GOT3 (cell line): ENCODE measurements around the gene GNG13.
"Not testable (repeated sequence)": the region's sequence is repeated elsewhere in the genome, so short reads cannot be mapped to it uniquely, and the experiment has no call there.

ENCODE experiments used
- DNase-seq: peaks from one replicate; lab custom pipeline; 2025; ENCODE audit warnings: mixed read lengths; lab: John Stamatoyannopoulos, UW

GNG13 gene, protein sequence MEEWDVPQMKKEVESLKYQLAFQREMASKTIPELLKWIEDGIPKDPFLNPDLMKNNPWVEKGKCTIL

DNA sequence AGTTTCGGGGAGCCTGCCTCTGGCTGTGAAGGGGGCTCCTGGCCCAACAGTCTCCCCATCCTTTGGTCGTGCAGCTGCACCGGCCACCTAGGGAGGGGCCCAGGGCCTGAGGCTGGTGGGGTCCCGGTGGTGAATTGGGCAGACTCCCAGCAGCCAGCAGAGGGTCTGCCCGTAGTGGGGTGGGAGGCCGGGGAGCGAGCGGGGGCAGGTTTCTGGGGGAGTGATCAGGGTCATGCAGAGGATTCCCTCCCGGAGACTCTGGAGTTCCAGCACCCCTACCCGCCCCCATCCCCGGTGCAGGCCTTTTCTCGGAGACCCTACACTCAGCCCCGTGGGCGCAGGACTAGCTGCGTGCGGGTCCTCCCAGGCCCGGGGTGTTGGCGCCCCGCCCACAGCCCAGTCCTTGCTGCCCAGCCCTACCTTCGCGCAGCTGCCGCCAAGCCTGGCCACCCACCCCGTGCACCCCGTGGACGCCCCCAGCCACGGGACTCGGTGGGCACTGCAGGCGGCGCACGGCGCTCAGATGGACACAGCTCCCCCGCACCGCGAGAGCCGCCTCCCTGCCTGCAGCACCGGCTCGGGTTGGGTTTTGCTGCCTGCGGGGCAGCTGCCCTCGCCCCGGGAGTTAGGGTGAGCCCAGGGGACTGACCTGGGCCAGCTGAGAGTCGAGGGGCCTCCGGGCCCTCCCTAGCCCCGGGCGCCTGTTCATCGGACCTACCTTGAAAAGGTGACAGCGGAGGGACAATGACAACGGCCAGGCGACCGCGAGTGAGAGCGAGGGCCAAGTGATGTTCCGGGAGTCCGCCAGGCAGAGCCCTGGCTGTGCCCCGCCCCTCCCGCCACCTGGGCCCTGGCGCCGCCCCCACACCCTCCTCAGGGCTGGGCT lies at the start of gene GNG13:
Gene GNG13 (minus strand): TSS at position 787 of the 886 bp plus-strand sequence. CDS start 1,657 bp downstream, outside the sequence.
- DNase-seq: no peak

DNA sequence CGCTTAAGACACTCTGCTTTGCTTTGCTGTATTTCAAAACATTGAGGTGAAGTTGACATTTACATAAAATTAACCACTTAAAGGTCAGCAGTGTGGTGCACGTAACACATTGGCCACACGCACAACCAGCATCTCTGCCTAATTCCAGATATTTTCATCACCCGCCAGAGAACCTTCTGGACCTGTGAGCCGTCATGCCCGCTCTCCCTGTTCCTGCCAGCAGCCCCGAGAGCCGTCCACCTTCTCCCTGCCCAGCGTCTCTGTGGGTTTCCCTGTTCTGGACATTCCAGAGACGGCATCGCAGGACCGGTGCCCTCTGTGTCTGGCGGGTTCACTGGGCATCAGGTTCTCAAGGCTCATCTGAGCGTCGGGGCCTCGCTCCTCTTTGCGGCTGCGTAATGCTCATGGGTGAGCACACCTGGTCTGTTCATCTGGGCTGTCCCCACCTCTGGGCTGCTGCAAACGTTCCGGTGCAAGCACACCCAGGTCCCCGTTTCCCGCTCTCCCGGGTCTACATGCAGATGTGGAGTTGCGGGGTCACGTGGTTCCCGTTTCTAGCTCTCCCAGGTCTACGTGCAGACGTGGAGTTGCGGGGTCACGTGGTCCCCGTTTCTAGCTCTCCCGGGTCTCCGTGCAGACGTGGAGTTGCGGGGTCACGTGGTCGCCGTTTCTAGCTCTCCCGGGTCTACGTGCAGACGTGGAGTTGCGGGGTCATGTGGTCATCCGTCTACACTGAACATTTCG lies 48.1 kb upstream of the GNG13 start:
- no peak for DNase-seq

DNA sequence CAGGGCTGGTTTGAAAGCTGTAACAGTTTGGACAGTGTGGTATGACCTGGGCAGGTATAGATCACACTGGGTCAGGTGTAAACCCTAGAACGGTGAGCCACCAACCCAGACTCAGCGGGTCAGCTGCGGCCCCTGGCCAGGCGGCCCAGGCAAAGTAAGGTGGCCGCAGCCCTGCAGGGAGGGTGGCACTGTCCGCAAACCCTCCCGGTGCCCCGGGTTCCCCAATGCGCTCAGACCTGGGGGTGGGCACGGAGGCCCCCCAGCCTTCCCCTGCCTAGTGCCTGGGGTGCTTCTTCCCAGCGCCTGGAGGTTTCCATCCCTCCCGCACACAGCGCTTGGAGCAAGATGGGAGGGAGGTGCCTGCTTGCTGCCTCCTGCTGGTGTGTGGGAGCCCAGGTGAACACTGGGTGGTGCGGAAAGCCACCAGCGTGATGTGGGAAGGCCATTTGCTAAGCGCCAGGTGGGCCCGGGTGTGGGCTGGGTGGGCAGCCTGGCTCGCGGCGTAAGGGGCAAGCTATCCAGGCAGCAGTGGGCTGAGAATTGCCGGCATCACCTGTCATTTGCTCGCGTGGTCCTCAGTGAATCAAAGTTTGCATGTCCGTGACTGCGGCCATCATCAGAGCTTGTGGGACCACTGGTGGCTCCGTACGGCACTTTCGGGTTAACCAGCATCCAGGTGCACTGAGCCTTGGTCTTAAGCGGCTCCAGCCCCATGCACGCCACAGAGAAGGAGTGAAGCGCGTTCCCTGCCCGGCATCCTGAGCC lies 47.3 kb upstream of the GNG13 start:
- DNase-seq: no peak

DNA sequence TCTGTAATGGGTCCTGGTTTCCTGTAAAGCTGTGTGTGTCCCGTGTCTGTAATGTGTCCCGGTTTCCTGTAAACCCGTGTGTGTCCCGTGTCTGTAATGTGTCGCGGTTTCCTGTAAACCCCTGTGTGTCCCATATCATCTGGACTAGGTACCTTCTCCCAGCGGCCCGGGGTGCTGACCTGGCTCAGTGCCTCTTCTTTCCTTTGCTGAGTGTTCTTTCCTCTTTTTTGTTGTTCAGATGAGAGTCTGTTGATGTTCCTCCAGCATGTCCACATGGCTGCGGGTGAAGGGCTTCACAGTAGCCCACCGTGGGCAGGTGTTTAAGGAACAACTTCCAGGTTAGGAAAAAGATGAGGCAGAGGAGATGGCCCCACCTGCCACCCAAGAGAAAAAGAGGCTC lies 46.6 kb upstream of the GNG13 start:
- no peak for DNase-seq

DNA sequence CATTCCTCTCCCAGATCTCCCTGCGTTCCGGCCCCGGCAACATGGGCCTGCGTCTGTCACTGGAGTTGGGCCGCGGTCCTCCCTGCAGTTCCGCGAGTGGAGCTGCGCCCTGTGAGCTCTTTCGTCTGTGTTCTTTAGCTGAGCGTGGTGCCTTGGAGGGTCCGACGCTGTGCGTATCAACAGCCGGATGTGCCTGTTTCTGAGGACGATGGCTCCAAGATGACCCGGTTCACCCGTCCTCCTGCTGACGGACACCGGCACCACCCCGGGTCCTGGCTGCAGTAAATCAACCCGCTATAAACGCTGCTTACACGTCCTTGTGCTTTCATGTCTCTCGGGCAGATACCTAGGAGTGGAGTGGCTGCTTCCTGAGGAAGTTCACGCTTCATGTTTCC lies 44.8 kb upstream of the GNG13 start:
- no peak for DNase-seq

DNA sequence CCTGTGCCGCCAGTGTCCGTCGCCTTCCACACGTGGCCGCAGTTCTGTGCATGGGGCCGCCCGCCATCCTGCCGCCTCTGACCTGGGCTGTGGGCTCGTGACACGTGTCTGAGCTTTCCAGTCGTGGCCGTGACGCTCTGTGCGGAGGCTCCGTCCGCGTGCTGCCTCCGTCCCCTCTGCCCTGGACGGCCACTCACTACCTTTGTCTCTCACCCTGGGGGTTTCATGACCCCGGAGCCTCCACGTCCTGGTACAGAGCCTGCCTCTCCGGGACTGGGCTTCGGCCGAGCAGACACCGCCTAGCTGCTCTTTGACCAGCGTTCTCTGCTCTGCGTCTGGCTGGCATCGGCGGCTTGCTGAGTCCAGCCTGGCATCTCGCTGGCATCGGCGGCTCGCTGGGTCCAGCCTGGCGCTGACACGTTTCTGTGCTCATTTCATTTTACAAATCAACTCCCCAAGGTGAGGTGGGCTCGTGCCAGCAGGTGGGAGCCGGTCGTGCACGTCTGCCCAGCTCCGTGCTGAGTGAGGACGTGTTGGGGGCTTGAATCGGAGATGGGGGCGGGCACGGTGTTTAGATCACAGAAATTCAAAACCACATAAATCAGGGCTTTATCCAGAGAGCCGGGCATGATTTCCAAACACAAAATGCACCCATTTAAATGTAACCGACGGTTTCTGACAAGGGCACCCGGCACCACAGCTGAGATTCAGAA lies 44.3 kb upstream of the GNG13 start:
- DNase-seq: no peak

DNA sequence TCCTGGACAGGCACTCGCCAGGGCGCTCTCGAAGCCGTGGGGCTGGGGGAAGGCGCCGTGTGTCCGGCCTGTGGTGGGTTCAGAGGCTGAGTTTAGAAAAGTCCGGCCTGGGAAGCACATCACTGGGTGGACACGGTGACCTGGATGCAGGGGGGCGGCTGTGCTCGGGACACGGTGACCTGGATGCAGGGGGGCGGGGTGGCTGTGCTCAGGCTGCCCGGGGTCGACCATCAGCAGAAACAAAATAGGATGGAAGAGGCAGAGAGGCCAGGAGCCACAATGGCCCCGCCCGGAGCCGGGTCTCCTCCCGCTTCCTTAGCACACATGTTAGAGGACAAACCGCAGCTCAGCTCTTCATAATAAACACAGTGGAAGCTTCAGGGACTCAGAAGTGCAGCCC lies 43.2 kb upstream of the GNG13 start:
- no peak for DNase-seq

DNA sequence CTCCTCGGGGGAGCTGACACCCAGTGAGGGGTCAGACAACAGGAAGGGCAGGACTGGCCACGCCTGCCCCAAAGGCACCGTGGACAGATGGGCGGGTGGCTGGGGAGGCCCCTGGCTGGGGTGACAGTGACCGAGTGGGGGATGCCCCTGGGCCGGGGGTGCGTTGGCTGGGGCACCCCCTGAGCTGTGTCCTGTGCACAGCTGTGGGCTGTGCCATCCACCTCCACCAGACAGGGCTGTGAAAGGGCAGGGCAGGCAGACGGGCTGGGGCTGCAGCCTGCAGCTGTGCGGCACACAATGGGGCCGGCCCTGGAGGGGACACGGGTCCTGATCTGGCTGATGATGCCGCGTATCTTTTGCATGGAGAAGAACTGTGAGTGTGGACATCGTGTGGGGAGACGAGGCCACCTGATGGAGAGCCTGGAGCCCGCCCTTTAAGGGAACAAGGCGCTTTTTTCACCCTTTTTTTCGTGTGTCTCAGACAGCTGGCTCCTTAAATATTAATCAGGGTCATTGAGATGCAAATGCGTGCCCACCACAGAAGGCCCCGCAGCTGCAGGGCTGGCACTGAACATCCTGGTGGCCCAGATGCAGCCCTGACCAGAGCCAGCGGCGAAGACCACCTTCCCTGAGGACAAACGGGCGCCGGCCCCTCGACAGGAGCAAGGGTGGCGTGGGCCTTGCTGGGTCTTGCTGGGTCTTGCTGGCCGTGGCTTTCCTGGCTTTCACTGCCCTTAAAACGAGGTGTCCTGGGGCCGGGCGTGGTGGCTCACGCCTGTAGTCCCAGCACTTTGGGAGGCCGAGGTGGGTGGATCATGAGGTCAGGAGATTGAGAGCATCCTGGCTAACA lies 42.4 kb upstream of the GNG13 start:
- no peak for DNase-seq

DNA sequence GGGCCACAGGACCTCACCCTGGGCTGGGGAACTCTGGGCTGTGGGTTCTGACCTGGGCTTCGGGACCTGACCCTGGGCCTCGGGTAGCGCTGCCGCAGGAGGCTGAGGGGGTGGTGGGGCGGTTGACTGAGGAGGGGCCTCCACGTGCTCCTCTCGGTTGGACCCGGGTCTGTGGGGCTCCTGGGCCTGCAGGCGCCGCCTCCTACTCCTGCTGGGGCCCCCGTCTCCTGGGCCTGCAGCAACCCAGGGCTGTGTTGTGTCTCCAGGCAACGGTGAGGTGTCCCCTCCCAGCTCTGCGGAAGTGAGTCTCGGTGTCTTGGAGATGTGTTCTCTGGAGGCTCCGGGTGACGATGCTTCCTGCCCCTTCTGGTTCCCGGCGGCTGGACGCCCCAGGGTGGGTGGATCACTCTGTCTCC lies 41.5 kb upstream of the GNG13 start:
- DNase-seq: no peak

DNA sequence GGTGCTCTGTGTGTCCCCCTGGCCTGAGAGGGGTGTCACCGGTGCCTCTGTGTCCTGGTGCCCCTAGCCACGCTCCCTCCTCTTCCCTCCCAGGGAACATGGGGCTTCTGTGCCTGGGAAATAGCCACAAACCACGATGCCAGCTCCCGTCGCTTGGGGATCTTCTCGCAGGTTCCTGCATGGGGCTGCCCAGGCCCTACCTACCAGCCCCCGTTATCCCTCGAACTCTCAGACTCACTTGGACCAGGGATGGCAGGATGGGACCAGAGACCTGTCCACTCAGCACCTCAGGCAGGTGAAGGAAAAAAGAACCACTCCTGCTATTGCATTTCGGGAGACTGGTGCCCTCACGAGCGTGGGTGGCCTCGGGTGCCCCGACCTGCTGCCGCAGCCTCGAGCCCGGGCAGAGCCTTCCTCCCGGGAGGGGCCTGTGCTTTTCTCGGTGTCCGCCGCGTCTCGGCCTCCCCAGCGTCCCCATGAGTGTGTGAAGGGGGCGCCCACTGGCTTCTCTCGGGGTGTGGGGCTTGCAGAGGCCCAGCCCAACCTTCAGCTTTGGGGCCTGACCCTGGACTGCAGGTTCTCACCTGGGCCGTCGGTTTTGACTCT lies 41.0 kb upstream of the GNG13 start:
- no peak for DNase-seq

DNA sequence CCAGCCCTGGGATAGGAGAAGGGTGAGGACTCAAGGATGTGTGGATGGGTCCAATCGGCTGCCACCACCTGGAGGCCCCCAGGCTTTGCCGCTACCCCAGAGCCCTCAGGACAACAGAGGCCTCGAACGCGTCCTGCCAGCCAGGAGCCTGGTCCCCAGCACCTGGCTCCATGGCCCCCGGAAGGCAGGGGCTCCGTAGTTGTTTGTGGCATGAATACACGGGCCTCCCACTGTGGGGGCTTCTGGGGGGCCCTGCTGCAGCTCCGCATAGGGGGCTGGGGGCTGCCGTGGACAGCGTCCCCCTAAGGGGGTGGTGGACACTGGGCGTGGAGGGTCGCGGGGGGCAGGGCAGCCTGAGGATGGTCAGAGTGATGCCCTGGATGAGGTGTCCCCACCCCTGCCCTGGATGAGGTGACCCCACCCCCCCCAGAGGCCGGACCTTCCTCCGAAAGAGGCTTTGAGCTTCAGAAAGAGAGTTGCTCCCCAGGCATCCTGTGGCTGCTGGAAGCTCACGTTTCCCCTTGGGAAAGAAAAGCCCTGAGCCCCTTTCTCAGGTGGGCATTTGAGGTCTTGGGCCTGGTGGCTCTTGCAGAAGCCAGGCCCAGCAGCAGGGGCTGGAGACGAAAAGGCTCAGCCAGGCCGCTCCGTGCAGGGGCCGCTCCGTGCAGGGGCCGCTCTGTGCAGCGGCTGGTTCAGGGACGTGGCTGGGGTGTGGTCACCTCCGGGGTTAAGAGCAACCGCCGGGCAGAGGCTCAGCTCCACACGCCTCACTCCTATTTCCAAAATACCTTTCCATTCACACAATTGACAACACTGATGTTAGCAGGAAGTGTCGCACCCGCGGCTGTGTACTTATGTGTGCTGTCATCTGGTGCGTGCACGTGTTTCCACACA lies 40.3 kb upstream of the GNG13 start:
- DNase-seq: no peak

DNA sequence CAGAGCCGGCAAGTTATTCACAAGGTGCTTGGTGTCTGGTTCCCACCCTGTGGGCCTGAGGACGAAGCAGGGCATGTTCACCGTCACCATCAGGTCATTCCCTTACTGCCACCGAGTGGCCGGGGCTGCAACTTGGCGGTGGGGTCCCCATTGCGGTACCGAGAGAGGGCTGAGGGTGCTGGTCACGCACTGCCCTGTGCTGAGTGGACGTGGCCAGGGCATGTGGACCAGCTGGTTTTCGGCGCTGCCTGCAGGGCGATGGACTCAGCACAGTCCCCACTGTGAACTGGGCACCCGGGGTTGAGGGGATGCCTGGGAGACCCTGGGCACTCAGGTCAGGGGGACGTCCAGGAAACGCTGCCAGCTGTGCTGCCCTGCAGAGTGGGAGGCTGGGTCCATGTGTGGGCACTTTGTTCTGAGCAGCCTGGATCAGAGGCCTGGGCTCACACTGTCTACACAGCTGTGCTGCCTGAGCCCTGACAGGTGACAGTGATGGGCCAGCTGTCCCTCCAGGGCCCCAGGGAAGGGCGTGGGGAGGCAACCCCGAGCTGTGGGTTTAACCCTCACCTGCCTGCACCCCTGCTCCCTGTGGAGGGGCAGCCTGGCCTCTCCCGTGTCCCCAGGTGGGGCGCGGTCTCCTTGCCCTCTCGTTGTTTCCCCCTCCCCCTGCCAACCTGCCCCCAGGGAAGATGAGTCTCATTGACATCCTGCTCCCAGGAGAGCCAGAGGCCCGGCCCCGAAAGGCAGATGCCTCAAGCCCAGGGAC lies 39.3 kb upstream of the GNG13 start:
- no peak for DNase-seq

DNA sequence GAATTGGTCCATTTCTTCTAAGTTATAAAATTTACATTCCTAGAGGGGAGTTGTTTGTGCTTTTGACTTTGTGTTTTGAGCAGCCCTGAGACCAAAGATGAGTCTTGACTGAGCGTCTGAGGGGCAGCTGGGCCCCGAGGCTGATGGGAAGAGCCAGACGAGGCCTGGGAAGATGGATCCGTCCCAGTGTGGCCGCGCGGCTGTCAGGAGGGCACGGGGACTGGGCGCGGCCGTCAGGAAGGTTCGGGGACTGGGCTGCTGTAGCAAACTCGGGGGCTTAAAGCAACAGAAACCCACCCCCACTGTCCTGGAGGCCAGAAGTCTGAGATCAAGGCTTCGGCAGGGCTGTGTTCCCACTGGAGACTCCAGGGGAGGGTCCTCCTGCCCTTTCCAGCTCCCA lies 38.2 kb upstream of the GNG13 start:
- DNase-seq: no peak

DNA sequence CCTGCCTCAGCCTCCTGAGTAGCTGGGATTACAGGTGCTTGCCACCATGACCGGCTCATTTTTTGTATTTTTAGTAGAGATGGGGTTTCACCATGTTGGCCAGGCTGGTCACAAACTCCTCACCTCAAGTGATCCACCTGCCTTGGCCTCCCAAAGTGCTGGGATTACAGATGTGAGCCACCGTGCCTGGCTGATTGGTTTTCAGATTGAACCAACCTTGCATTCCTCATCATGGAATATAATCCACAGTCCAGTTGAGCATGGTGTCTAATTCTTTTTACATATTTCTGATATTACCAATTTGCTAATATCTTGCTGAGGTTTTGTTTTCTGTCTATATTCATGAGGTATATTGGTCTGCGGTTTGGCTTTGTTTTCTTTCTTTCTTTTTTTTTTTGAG lies 36.3 kb upstream of the GNG13 start:
- not testable (repeated sequence) for DNase-seq

DNA sequence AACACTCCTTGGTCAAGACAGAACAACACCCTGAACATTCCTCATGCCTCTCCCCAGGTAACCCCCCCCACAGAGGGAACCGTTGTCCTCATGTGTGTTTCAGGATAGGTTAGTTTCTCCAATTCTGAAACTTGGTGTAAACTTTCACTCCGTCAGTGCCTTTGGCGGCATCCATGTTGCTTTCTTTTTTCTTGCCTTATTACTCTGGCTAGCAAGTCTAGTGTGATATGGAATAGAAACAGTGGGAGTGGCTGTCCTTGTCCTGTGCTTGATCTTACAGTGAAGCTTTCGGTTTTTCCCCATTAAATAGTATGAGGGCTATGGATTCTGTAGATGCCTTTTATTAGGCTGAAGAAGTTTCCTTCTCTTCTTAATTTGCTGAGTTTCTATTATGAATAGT lies 35.7 kb upstream of the GNG13 start:
- DNase-seq: no peak

DNA sequence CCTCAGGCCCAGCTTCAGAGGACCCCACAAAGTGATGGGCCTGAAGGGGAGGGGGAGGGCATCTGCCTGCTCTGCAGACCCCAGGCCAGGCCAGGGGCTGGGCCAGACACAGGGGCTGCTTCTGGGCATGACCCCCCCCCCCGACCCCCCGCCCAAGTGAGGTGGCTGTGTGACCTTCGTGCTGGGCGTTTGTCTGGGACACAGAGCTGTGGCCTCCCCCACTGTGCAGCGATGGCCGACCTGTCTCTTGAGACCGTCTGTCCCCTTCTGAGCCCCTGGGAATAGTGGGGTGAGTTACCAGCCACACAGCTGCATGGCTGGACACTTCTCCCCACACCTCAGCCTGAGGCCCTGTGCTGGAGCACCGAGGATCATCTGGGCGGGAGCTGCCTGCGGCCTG lies 34.8 kb upstream of the GNG13 start:
- DNase-seq: no peak

DNA sequence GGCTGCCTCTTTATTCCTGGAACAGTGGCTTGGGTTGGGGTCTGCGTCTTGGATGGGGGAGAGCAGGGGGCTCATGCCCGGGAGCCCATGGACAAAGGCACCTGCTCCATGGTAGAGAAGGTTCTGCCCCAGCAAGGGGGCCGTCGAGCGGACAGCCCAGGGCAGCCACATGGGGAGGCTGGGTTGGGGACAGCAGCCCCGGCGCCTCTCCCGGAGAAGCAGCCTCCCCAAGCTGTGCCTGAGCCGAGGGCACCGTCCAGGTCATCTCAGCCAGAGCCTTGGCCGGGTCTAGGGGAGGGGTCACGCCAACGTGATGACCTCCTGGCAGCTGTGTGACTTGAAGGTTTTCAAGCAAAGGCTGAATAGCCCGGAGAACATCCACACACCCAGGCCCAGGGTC lies 32.9 kb upstream of the GNG13 start:
- DNase-seq: no peak

DNA sequence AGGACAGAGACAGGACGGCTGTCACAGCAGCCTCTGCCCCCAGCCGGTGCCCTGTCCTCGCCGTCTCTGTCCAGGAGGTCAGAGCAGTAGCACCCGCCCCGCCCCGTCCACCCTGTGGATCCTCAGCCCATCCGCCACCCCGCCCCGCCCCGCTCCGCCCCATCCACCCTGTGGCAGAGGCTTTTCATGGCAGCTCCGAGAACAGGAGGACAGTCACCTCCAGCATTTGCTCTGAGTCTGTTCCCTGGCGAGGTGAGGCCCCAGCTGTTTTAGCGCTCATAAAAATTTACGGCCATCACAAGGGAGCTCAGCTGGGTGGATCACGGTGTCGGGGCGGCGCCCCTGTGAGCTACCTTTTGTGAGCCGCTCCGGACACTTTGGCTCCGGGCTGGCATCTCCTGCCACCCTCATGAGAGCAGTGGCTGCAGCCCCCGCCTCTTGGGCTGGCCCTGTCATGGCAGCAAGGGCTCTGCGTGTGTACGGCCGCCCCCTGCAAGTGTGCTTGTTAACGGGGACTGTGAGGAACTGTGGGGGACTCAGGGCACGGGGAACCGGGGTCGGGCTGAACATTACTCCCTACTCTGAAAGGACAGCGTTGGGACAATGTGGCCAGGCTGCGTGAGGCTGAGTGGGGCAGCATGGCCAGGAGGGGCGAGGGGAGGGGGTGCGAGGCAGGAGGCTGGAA lies 32.3 kb upstream of the GNG13 start:
- DNase-seq: no peak
